K562 (cell line): ENCODE data around the gene DDRGK1. TPM values are rescaled to one million over a fixed set of nuclear protein-coding genes. Genes with fewer than 3 reads are reported as not detected.

Experiments
- ATAC-seq: fragments of 200-7000 bp; cut with Tn5 transposase; 3 replicates; pipeline ENCODE4 v1.9.1; 2020; ENCODE audit warnings: moderate library complexity
- BruUV-seq: library from RNA; stranded (reverse); fragments of 400-500 nt; replicated peaks from 2 replicates; lab custom pipeline; 2021; lab: Mats Ljungman, UMichigan
- CTCF ChIA-PET: fragments of 300-600 bp; formaldehyde crosslinking; extraction: SDS; loops from one replicate; lab custom pipeline; 2021; ENCODE audit warnings: low intra/inter-chr PET ratio; lab: Yijun Ruan, JAX
- POLR2A ChIA-PET: fragments of 300-600, 350-650 bp; sonication (Branson Sonifier 250); formaldehyde crosslinking; extraction: SDS; loops from one replicate; lab custom pipeline; 2021; ENCODE audit warnings: antibody characterized with exemption, inconsistent platforms; lab: Yijun Ruan, JAX
- DNase-seq, 4 experiments: peaks; one replicate each; pipeline versions ENCODE4 v3.0.0 to v3.0.0-alpha.2; 2011 to 2018; ENCODE audit warnings: low spot score in 3 of 4, mixed read lengths in 3 of 4; ENCODE audit errors: extremely low read depth in 1 of 4
- FAIRE-seq: peaks from 2 replicates; lab custom pipeline; 2011; peaks lifted over from hg19 to GRCh38; lab: Jason Lieb, UNC
- H2AFZ ChIP-seq: 2 replicates; pipeline ENCODE4 v1.6.0; 2011; ENCODE audit warnings: low read depth, low read length, control low read depth, inconsistent platforms
- H3K27ac ChIP-seq: fragments of 200-600 bp; 3 replicates; pipeline ENCODE4 v1.8.0; 2011; ENCODE audit warnings: low read depth, mild to moderate bottlenecking, control low read depth, inconsistent platforms, low read length, moderate library complexity, mixed read lengths; ENCODE audit errors: extremely low read depth
- H3K27me3 ChIP-seq, 2 experiments: fragments of 300-600 bp in 1 of 2; 2 replicates in 1 of 2; 3 replicates in 1 of 2; pipeline versions ENCODE4 v1.6.0 to v1.8.0; 2011; ENCODE audit warnings: inconsistent platforms in 2 of 2, low read length in 2 of 2, mild to moderate bottlenecking in 1 of 2, mixed read lengths in 1 of 2, moderate library complexity in 1 of 2; ENCODE audit not compliant: control insufficient read depth in 2 of 2, insufficient read depth in 2 of 2
- H3K36me3 ChIP-seq: fragments of 300-600 bp; 3 replicates; pipeline ENCODE4 v1.8.0; 2011; ENCODE audit warnings: mild to moderate bottlenecking, low read length, inconsistent platforms; ENCODE audit not compliant: control insufficient read depth, insufficient read depth
- H3K4me1 ChIP-seq, 2 experiments: fragments of 200-600 bp in 1 of 2; replicated peaks in 1 of 2; 2 replicates in 1 of 2; 3 replicates in 1 of 2; pipeline versions ENCODE4 v1.5.1 to v1.8.0; 2011; ENCODE audit warnings: inconsistent platforms in 2 of 2, low read length in 2 of 2, mild to moderate bottlenecking in 1 of 2, mixed read lengths in 1 of 2, moderate library complexity in 1 of 2; ENCODE audit not compliant: control insufficient read depth in 2 of 2, insufficient read depth in 2 of 2
- H3K4me2 ChIP-seq: 2 replicates; pipeline ENCODE4 v1.6.1; 2011; ENCODE audit warnings: low read length, control low read depth, inconsistent platforms, mixed read lengths; ENCODE audit not compliant: insufficient read depth
- H3K4me3 ChIP-seq: fragments of 200-600 bp; sonication (generic), shearing (Covaris generic); 2 replicates; pipeline ENCODE4 v1.5.1; 2016; ENCODE audit warnings: control low read depth, inconsistent platforms
- H3K79me2 ChIP-seq: fragments of 200-600 bp; 3 replicates; pipeline ENCODE4 v1.8.0; 2011; ENCODE audit warnings: low read length, inconsistent platforms; ENCODE audit not compliant: control insufficient read depth, insufficient read depth
- H3K9ac ChIP-seq, 2 experiments: 2 replicates each; pipeline versions ENCODE4 v1.6.0 to v1.6.1; 2011; ENCODE audit warnings: low read depth in 2 of 2, low read length in 2 of 2, control low read depth in 1 of 2, inconsistent platforms in 1 of 2, mild to moderate bottlenecking in 1 of 2, mixed read lengths in 1 of 2; ENCODE audit not compliant: insufficient read depth in 1 of 2
- H3K9me1 ChIP-seq: one replicate; pipeline ENCODE4 v1.6.0; 2011; ENCODE audit warnings: inconsistent platforms, mild to moderate bottlenecking, low read length, moderate library complexity; ENCODE audit not compliant: control insufficient read depth, insufficient read depth
- H3K9me3 ChIP-seq: replicated peaks from 2 replicates; pipeline ENCODE4 v1.5.1; 2011; ENCODE audit warnings: low read depth, low read length, inconsistent platforms; ENCODE audit not compliant: control insufficient read depth, insufficient read depth
- H4K20me1 ChIP-seq: replicated peaks from 2 replicates; pipeline ENCODE4 v1.6.1; 2011; ENCODE audit warnings: low read length, inconsistent platforms, mixed read lengths; ENCODE audit not compliant: control insufficient read depth, insufficient read depth
- BHLHE40 ChIP-seq: IDR thresholded peaks from 2 replicates; pipeline ENCODE4 v1.6.1; 2011; ENCODE audit warnings: low read length, improper control_type of control experiment
- CBFA2T3 ChIP-seq: fragments of 450-650 bp; IDR thresholded peaks from 2 replicates; pipeline ENCODE4 v1.6.1; 2017
- E2F6 ChIP-seq, 2 experiments: IDR thresholded peaks; 2 replicates each; pipeline ENCODE4 v1.6.1; 2011; ENCODE audit warnings: borderline replicate concordance in 1 of 2, control low read depth in 1 of 2, low read depth in 1 of 2, low read length in 1 of 2, mild to moderate bottlenecking in 1 of 2, mixed read lengths in 1 of 2, moderate library complexity in 1 of 2; ENCODE audit not compliant: insufficient read depth in 1 of 2, insufficient read length in 1 of 2, poor library complexity in 1 of 2, severe bottlenecking in 1 of 2; ENCODE audit errors: extremely low read depth in 1 of 2
- EP400 ChIP-seq: fragments of 450-650 bp; IDR thresholded peaks from 2 replicates; pipeline ENCODE4 v1.6.1; 2017; ENCODE audit warnings: antibody characterized with exemption, mild to moderate bottlenecking, moderate library complexity
- ETV5 ChIP-seq: sonication (generic); formaldehyde crosslinking; IDR thresholded peaks from 2 replicates; pipeline ENCODE4 v1.4.0; 2020; ENCODE audit warnings: low read depth, mild to moderate bottlenecking, missing genetic modification reagents
- GATA2 ChIP-seq: sonication (generic); formaldehyde crosslinking; IDR thresholded peaks from 2 replicates; pipeline ENCODE4 v1.4.0; 2020; ENCODE audit warnings: mild to moderate bottlenecking, missing genetic modification reagents
- HMG20B ChIP-seq: fragments of 250-450 bp; sonication (Bioruptor Pico); IDR thresholded peaks from 2 replicates; pipeline ENCODE4 v1.5.0; 2021; ENCODE audit warnings: mild to moderate bottlenecking
- MAX ChIP-seq: sonication (generic); formaldehyde crosslinking; IDR thresholded peaks from 2 replicates; pipeline ENCODE4 v1.9.0; 2022; ENCODE audit warnings: mild to moderate bottlenecking, missing genetic modification reagents
- PHB2 ChIP-seq: fragments of 450-650 bp; IDR thresholded peaks from 2 replicates; pipeline ENCODE4 v1.6.1; 2017; ENCODE audit warnings: low read depth
- POLR2G ChIP-seq: fragments of 200-400 bp; formaldehyde crosslinking; IDR thresholded peaks from 2 replicates; pipeline ENCODE4 v1.6.1; 2017; ENCODE audit warnings: low read depth, mild to moderate bottlenecking, antibody characterized with exemption, low read length, moderate library complexity
- ZNF12 ChIP-seq: sonication (generic); formaldehyde crosslinking; IDR thresholded peaks from 2 replicates; pipeline ENCODE4 v1.4.0; 2020; ENCODE audit warnings: mild to moderate bottlenecking, missing genetic modification reagents
- ZNF263 ChIP-seq: sonication (generic); formaldehyde crosslinking; IDR thresholded peaks from 2 replicates; pipeline ENCODE4 v1.8.0; 2022; ENCODE audit warnings: mild to moderate bottlenecking, missing genetic modification reagents, borderline replicate concordance
- ZNF398 ChIP-seq: fragments of 250-450 bp; sonication (Bioruptor Pico); IDR thresholded peaks from 2 replicates; pipeline ENCODE4 v1.8.0; 2021; ENCODE audit warnings: moderate library complexity, mild to moderate bottlenecking, inconsistent platforms
- ZNF431 ChIP-seq: sonication (generic); formaldehyde crosslinking; IDR thresholded peaks from 2 replicates; pipeline ENCODE4 v1.8.0; 2022; ENCODE audit warnings: mild to moderate bottlenecking, missing genetic modification reagents
- ZNF695 ChIP-seq: fragments of 450-650 bp; formaldehyde crosslinking; IDR thresholded peaks from 2 replicates; pipeline ENCODE4 v1.4.0; 2020; ENCODE audit warnings: mild to moderate bottlenecking, moderate library complexity
- ZNF740 ChIP-seq, 3 experiments: fragments of 200-800 bp in 1 of 3; sonication (Bioruptor generic) in 1 of 3; sonication (generic) in 1 of 3; formaldehyde crosslinking in 1 of 3; IDR thresholded peaks; 2 replicates each; pipeline versions ENCODE4 v1.6.1 to v1.8.0; 2016 to 2022; ENCODE audit warnings: mild to moderate bottlenecking in 2 of 3, missing compliant biosample characterization in 2 of 3, missing genetic modification characterization in 2 of 3, missing genetic modification reagents in 1 of 3
- WGBS: fragments of 100-300 bp; shearing (Covaris generic); methylation state at CpG from one replicate; pipeline ENCODE4 v1.1.6; 2016; ENCODE audit warnings: low coverage, mixed read lengths; ENCODE audit not compliant: insufficient coverage; ENCODE audit errors: missing lambda C conversion rate; 5-methylcytosine and 5-hydroxymethylcytosine counted together
- in situ Hi-C: fragments of 300-500 bp; cut with MboI; formaldehyde crosslinking; loops from 4 replicates; pipeline ENCODE4 v1.15.0; 2018; ENCODE audit warnings: inconsistent platforms, mixed read lengths
- intact Hi-C: fragments of 100-400 bp; cut with micrococcal nuclease; formaldehyde crosslinking; loops from 2 replicates; pipeline ENCODE4 v1.14.2; 2022
- polyA plus RNA-seq, 8 experiments: library from polyadenylated mRNA; depleted of rRNA in 4 of 8; stranded (reverse) in 5 of 8; unstranded in 3 of 8; fragments of >200 nt; fragmentation: Nextera tagmentation in 2 of 8; fragmentation: Illumina TruSeq in 1 of 8; extraction: Ambion mirVana in 2 of 8; extraction: Trizol in 1 of 8; gene quantifications; 2 replicates each; pipeline versions ENCODE4 v1.2.1 to v1.2.3, GENCODE V29; 2011 to 2014; ENCODE audit warnings: inconsistent platforms in 1 of 8, missing spikeins in 1 of 8
- total RNA-seq, 7 experiments: library from RNA; depleted of rRNA in 6 of 7; stranded (reverse); fragments of >200 nt in 6 of 7; fragmentation: Illumina TruSeq in 2 of 7; extraction: Trizol in 2 of 7; gene quantifications; 2 replicates each; pipeline versions ENCODE4 v1.2.1 to v1.2.3, GENCODE V29; 2011 to 2021; ENCODE audit warnings: low replicate concordance in 1 of 7

The DDRGK1 gene
- total and polyA plus RNA-seq, 9 of the 15 experiments (the other 6 are each of a cell fraction or from before 2014, with no cell fraction given), result 2.3 to 54.4 (median 29.1) TPM

GRCh38 chr20:3203315-3204123 lies 963 bp downstream of the DDRGK1 start:
- Histone ChIP-seq H3K27me3 (no peaks in the 10 kb centered on the region), H3K27ac (peak overlapping the region; percentile 69), H3K4me1 (peaks cover 10 to 36% of the 10 kb centered on the region in 2 experiments; a peak in 4 of 5 replicates), H3K4me3 (peak overlapping the region; percentile 63), H2AFZ (peak overlapping the region; percentile 91), H4K20me1 (no peaks in the 10 kb centered on the region), H3K9me1 (no peaks in the 10 kb centered on the region), H3K9ac (peak overlapping the region; percentile 73 to 93), H3K79me2 (peaks cover 23% of the 10 kb centered on the region), H3K4me2 (peak overlapping the region; percentile 81), H3K9me3 (no peaks in the 10 kb centered on the region), H3K36me3 (peaks cover 30% of the 10 kb centered on the region; the same call in 2 of the 3 replicates)
- ATAC-seq, result peak; percentile 72
- FAIRE-seq, result no peak
- BruUV-seq, result no TSS peak
- intact Hi-C loops, result no loop called here
- WGBS, result 5% methylated on average over 17 of the region's 31 CpGs
- peak; percentile 51 to 63 (median 58) for DNase-seq
- in situ Hi-C loops, result no loop called here
- POLR2A ChIA-PET, result interaction anchor here (0.6 to 0.9 kb wide), 7 partner anchors 8 to 546 kb away, joined by 3 to 4 read pairs (median 3); no protein-coding TSS in a partner anchor
- CTCF ChIA-PET, result no interaction called here
- TF ChIP-seq E2F6 (IDR thresholded peaks at IDR 0.05; ENCODE audit: borderline replicate concordance in 1 of 2, extremely low read depth in 1 of 2, insufficient read depth in 1 of 2, insufficient read length in 1 of 2, low read depth in 1 of 2, low read length in 1 of 2, poor library complexity in 1 of 2, severe bottlenecking in 1 of 2) (peak in 1 of 2 experiments; percentile 54), MAX (0 out of 2 replicates have a peak, but pooled peaks have one; percentile 15), CBFA2T3 (peak; percentile 19), POLR2G (peak; percentile 39; the same call in 1 of the 2 replicates), ETV5 (peak; percentile 32; the same call in 1 of the 2 replicates), GATA2 (CRISPR knock-in tag) (peak; percentile 26; the same call in 1 of the 2 replicates), BHLHE40 (no peak), ZNF263 (CRISPR knock-in tag) (peak; percentile 39; the same call in 1 of the 2 replicates), ZNF12 (CRISPR knock-in tag) (no peak), HMG20B (CRISPR knock-in tag) (no peak), EP400 (peak; percentile 46; the same call in 1 of the 2 replicates), ZNF398 (no peak), ZNF740 (CRISPR knock-in tag; IDR thresholded peaks at IDR 0.05) (no peak), ZNF740 (tag; IDR thresholded peaks at IDR 0.05) (no peak), ZNF431 (0 out of 2 replicates have a peak, but pooled peaks have one; percentile 17), PHB2 (no peak), ZNF695 (no peak)
